Amygdala (tissue), 56 donors: ENCODE results near the gene FBXO33.
"Not testable (repeated sequence)": the region's sequence is repeated elsewhere in the genome, so short reads cannot be mapped to it uniquely, and the experiment has no call there.

Experiments used
- DNase-seq, 56 donors: peaks; one replicate each; lab custom pipeline; 2025; lab: John Stamatoyannopoulos, UW

FBXO33 gene

GRCh38 chr14:39376667-39377403 lies 55.4 kb downstream of the FBXO33 start:
- DNase-seq = no peak

DNA sequence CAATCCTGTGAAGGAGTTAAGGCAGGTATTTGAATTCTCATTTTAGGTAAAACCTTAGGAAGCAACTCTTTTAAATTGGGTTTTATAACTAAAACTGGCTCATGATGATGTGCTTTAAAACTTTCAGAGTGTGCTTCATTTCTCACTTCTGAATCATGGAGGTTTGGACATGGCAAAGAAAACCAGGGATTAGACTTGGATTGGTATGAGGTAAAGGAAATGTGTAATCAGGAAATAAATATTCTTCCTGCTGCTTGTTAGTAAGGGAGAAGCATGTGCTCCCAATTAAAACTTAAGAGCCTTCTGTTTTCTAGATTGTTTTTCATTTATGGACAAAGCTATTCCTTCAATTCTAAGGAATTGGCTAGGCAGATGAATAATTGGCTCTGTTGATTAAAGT lies 57.4 kb downstream of the FBXO33 start:
- no peak for DNase-seq

GRCh38 chr14:39372656-39373055 lies 59.6 kb downstream of the FBXO33 start:
- DNase-seq = no peak

DNA sequence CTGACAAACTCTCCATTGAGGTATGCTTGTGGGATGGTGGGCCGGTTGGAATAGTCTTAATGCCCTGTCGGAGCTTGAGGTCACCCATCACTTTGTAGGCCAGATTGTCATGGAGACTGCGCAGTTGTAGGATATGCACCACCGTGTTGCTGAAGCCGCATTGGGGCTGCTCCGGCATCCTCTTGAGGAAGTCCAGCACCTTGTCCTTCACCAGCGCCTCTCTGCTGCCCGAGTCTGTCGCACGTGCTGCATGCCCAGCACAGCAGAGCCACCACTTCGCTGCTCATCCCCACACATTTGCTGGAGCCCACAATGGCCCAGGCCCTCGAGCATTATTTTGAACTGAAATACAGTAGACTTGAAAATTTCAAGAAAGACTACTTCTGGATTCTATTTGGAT lies 61.8 kb downstream of the FBXO33 start:
- no peak for DNase-seq

DNA sequence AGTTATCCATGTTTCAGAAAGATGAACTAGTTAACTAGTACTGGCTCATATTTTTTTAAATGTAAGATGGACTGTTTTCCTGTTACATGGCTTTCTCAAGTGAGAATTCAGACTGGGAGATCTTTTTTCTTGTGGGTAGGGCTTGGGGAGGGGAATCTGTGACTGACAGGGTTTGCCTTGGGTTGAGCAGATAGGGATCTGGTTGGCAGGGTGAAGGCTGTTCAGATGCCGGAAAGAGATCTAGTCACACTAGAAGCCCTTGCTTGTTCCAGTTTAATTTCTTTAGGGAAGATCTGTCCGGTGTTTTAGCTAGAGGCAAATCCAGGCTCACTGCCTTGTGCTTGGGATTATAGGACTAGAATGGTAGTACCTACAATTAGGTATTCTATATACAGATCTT lies 63.2 kb downstream of the FBXO33 start:
- no peak for DNase-seq

DNA sequence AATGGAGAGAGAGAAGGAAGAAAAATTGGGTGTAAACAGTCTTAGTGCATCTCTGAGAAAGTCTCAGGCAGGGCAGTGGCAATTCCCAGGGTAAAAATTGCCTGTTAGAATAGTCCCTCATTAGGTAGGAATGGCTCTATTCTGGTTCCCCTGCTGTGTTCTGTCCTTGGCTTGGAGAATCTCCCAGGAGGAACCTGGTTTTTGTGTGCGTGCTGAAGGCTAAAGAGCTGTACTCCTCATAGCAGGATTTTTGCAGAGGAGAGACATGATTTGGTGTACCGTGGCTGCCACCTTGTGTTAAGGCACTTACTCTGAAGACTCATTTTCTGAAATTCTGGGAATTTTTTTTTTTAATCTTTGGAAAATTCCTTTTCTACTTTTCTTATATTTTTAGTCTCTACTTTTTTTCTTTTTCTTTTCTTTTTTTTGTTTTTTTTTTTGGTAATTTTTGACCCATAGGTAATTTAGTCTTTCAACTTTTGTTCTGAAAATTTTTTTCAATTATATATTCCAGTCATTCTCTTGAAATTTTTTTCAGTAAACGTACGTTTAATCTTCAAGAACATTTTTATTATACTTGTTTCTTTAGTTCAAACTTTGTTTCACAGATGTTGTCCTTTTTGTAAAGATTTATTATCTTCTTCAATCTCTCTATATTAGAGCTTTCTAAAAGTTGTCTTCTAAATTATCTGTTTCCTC lies 63.8 kb downstream of the FBXO33 start:
- DNase-seq = peak in 25 of 56 donors; percentile 3 to 65 (median 24)

GRCh38 chr14:39367387-39367751 lies 64.9 kb downstream of the FBXO33 start:
- DNase-seq = no peak

- no peak for DNase-seq
These were observed 65.5 kb downstream of the FBXO33 start for GRCh38 chr14:39366460-39367386.

DNA sequence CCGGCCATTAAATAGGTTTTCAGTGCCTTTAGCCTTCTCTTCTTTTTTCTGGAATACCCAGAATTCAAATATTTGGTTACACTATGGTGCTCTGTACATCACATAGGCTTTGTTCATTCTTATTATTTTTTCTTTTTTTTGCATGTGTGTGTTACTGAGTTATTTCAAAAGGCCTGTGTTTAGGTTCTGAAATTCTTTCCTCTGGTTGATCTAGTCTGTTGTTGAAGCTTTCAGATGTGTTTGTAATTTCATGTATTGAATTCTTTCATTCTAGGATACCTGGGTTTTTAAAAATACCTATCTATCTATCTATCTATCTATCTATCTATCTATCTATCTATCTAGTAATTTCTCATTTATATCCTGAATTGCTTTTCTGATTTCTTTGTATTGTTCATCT lies 66.9 kb downstream of the FBXO33 start:
- DNase-seq = no peak

DNA sequence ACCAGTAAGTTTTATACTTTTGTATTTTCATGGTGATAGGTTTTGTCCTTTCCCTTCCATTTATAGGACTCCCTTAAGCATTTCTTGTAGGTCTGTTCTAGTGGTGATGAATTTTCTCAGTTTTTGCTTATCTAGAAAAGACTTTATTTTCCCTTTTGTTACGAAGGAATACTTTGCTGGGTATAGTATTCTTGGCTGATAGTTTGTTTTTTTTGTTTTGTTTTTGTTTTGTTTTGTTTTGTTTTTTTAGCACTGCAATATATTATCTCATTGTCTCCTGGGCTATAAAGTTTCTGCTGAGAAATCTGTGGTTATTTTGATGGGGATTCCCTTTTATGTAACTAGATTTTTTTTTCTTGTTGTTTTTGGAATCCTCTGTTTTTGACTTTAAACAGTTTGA lies 67.7 kb downstream of the FBXO33 start:
- no peak for DNase-seq

DNA sequence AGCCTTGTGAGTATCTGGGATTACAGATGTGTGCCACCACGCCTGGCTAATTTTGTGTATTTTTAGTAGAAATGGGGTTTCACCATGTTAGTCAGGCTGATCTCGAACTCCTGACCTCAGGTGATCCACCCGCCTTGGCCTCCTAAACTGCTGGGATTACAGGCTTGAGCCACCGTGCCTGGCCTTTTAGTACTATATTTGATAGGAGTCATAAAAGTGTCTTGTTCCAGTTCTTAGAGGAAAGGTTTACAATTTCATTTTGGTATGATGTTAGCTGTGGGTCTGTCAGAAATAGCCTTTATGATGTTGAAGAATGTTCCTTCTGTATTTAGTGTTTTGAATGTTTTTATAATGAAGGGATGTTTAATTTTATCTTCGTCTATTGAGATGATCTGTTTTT lies 70.7 kb downstream of the FBXO33 start:
- DNase-seq = not testable (repeated sequence)

- no peak for DNase-seq
These were observed 71.9 kb downstream of the FBXO33 start for GRCh38 chr14:39360316-39360715.

DNA sequence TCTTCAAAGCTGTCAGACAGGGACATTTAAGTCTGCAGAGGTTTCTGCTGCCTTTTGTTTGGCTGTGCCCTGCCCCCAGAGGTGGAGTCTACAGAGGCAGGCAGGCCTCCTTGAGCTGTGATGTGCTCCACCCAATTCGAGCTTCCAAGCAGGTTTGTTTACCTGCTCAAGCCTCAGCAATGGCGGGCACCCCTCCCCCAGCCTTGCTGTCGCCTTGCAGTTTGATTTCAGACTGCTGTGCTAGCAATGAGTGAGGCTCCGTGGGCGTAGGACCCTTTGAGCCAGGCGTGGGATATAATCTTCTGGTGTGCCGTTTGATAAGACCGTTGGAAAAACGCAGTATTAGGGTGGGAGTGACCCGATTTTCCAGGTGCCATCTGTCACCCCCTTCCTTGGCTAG lies 73.2 kb downstream of the FBXO33 start:
- not testable (repeated sequence) for DNase-seq

GRCh38 chr14:39351708-39352107 lies 80.5 kb downstream of the FBXO33 start:
- no peak for DNase-seq

- DNase-seq = no peak
These were observed 81.4 kb downstream of the FBXO33 start for GRCh38 chr14:39350866-39351265.
